Activated CD4-positive, alpha-beta T cell treated with anti-CD3 and anti-CD28 coated beads for 1 hour (primary cell): ENCODE results near the gene MUC20.
"Not testable (repeated sequence)": the region's sequence is repeated elsewhere in the genome, so short reads cannot be mapped to it uniquely, and the experiment has no call there.

Source experiments
- DNase-seq: peaks from one replicate; pipeline ENCODE4 v3.0.0-alpha.2; 2020

MUC20 gene

DNA sequence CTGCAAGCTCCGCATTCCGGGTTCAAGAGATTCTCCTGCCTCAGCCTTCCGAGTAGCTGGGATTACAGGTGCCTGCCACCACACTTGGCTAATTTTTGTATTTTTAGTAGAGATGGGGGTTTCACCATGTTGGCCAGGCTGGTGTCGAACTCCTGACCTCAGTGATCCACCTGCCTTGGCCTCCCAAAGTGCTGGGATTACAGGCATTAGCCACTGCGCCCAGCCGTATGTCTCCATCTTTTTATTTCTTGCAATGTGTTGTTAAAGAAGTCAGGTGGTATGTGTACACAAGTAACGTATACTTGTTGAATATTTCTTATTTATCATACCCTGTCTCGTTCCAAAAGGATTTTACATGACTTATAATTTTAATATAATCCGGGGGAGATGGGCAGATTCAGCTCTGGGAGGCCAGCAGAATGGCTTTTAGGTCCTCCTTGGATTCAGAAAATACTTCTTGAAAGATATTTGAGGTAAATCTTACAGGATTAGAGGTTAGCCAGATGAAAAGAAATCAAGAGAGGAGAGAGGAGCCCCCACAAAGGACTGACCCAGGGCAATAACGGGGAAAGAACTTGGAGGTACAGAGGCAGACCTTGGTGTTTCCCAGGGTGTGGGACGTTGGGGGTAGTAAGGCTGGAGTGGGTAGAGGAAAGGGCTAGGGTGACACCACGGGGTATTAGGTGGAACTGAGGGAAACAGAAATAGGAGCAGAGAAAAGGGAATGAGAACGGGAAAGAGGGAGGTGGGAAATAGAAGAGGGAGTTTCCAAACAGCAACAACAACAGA, 27.2 kb upstream of the MUC20 start:
- DNase-seq: no peak

DNA sequence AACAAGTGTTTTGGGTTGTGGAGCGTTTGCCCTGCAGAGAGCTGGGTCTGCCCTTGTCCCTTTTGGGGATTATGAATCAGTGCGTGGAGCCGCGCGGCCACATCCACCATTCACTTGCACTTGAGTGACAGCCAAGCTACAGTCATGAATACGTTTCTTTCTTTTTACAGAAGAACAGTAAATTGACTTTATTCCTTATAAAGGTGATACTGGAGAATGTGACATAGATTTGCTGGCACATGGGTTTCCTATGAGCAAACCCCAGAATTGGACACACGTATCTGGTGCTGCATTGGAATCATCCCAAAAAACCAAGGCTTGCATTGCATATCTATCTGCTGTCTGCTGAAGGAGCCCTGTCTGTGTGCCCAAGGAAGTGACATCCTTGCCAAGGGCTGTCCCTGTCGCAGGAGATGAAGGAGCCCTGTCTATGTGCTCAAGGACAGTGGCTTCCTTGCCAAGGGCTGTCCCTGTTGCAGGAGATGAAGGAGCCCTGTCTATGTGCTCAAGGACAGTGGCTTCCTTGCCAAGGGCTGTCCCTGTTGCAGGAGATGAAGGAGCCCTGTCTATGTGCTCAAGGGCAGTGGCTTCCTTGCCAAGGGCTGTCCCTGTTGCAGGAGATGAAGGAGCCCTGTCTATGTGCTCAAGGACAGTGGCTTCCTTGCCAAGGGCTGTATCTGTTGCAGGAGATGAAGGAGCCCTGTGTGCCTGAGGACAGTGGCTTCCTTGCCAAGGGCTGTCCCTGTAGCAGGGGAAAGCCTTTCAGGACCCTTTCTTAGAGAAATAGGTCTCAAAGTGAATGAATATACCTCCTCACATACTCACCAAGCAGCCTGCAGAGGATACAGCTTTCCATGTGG, 26.3 kb upstream of the MUC20 start:
- DNase-seq: not testable (repeated sequence)

DNA sequence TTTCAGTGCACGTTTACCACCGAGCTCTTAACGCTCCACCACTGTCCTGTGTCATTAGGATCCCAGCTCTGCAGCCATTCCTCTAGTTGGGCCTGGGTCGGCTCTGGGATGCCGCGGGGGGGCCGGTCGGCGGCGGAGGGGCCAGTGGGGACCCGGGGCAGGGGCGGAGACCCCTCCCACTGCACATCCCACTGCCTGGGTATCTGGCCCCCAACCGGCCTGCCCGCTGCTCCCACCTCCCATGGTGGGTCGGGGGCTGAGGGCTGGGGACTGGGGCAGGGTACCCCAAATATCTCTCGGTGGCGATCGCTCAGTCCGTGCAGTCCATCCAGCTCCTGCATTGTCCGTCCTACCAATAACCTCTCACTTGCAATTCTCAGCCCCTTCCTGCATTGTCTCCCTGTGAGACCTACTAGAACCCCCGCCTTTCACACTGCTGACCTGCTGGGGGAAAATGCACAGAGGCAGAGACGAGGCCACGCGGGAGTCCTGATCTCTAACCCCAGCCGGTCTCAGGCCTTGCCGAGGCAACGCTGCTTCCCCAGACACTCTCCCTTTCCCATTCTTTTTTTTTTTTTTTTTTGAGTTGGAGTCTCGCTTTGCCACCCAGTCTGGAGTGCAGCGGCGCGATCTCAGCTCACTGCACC, 24.0 kb upstream of the MUC20 start:
- DNase-seq: no peak

DNA sequence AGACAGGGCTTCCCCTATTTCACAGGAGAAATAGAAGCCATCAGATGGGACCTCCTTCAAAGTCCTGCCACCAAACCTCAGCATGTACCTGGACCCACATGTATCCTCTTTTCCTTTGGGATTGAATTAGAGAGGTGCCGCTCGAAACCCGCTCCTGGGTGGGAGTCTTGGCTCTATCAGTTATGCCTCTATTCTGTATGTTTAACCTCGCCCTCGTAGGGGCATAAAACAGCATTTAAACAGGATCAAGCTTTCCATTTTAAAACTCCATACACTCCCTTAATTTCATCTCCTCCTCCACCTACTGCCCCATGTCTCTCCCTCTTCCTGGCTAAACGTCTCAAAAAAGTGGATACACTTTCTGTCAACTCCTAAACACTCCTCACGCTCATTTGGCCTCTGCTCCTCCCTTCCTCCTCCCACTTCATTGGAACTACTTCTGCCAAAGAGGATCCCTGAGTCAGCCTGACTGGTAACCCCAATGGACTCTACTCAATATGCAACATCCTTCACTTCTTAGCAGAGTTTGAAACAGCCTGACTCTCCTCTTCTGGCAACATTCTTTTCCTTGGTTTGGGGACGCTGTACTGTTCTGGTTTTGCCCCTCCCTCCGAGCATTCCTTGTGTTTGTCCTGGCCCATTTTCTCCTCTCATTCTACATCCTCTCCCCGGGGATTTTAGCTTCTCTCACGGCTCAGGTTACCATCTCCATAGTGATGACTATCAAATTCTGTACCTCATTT, 23.0 kb upstream of the MUC20 start:
- DNase-seq: no peak

DNA sequence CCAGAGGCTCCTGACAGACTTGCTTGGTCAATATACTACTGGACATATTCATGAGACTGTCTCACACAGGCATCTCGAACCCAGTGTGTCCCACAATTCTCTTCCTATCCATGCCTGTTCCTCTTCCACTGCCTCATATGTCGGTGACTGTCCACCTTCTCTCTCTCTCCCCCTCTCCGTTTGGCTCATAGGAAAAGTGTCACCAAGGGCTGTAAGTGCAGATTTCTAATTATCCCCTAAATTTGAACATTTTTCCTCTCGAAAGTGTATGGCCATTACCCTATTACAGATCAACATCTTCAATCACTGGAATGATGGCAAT, 22.5 kb upstream of the MUC20 start:
- no peak for DNase-seq

DNA sequence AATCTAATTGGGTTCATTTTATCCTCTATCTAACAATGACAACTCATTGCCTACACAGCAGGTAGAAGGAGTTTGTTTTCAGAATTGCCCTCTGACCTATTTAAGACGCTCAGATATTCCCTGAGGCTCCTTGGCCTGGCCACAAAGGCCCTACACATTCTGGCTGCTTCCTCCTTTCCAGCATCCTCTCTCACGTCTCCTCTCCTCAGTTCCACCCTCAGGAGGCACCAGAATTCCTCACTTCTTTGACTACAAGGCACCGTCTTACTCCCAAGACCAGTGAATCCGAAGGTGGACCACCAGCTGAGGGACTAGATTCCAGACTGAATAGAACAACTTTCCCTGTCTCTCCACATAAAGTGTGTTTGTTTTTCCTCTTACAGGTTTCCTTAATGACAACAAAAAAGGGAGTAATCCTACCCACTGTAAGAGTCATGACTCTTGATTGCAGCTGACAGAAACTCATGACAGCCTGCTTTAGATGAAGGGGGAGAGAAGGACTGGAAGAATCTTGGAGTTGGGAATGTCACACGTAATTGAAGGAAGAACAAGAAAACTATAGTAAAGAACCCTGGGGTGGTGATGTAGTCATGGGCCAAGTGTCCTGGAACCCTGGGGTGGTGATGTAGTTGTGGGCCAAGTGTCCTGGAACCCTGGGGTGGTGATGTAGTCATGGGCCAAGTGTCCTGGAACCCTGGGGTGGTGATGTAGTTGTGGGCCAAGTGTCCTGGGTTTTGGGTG, 22.0 kb upstream of the MUC20 start:
- DNase-seq: no peak

DNA sequence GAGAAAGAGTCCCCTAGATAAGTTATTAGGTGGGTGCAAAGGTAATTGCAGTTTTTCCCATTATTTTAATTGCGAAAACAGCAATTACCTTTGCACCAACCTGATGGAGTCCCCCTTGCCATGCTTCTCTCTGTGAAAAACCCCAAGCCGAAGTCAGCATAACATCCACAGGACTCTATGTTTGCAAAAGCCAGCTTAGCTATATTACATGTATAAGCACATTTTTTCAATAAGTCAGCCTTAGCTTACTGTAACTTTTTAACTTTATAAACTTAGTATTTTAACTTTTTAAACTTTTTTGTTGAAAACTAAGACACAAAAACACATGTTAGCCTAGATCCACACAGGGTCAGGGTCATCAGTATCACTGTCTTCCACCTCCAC, 21.4 kb upstream of the MUC20 start:
- DNase-seq: no peak

DNA sequence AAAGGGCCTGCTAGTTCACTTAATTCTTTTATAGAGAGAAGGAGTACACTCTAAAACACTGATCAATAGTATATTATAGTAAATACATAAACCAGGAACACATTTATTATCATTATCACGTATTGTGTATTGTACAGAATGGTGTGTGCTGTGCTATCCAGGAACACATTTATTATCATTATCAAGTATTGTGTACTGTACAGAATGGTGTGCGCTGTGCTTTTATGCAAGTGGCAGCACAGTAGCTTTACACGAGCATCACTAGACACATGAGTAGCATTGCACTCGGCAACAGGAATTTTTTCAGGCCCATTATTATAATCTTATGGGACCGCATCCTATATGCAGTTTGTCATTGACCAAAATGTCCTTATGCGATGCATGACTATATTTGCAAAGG, 20.9 kb upstream of the MUC20 start:
- no peak for DNase-seq

DNA sequence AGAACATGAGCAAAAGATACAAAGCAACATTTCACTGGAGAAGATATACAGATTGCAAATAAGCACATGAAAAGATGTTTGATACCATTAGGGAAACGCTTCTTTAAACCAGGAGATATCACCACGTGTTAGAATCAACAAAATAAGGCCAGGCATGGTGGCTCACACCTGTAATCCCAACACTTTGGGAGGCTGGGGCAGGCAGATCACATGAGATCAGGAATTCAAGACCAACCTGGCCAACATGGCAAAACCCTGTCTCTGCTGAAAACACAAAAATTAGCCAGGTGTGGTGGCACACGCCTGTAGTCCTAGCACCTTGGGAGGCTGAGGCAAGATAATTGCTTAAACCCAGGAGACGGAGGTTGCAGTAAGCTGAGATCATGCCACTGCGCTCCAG, 20.5 kb upstream of the MUC20 start:
- no peak for DNase-seq

DNA sequence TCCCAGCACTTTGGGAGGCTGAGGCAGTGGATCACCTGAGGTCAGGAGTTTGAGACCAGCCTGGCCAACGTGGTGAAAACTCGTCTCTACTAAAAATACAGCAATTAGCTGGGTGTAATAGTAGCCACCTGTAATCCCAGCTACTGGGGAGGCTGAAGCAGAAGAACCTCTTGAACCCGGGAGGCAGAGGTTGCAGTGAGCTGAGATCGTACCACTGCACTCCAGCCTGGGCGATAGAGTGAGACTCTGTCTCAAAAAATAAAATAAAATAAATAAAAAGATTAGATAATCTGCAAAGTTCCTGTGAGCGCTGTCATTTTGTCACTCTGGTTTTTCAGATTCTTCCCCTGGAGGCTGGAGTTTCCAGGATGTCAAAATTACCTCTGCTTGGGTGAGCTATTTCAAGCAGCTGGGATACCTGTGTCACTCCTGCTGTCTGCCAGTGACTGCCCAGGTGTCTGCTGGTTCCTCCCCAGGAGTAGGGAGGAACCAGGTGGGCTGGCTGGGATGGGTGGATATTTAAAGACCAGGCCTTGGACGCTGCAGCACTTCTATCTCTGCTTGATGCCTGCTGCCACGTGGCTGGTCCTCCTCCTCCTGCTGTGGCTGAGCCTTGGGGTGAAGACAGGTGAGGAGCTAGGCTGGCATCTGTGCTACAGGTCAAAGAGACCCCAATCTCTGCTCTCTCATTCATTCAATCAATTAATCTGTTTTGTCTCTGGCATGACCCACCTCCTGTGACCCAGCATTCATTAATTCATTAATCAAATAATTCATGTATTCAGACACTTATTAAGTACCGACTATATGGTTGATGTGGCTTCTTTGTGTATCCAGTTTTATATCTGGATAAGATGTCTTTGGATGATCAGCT, 19.5 kb upstream of the MUC20 start:
- DNase-seq: no peak

DNA sequence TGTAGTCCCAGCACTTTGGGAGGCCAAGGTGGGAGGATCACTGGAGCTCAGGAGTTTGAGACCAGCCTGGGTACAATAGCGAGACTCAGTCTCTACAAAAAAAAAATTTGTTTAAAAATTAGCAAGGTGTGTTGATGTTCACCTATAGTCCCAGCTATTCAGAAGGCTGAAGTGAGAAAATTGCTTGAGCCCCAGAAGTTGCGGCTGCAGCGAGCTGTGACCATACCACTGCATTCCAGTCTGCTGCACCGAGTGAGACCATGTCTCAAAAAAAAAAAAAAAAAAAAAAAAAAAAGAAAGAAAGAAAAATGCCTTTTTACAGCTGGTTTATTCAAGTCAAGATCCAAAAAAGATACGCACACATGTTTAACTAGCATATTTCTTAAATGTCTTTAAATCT, 17.0 kb upstream of the MUC20 start:
- DNase-seq: no peak

DNA sequence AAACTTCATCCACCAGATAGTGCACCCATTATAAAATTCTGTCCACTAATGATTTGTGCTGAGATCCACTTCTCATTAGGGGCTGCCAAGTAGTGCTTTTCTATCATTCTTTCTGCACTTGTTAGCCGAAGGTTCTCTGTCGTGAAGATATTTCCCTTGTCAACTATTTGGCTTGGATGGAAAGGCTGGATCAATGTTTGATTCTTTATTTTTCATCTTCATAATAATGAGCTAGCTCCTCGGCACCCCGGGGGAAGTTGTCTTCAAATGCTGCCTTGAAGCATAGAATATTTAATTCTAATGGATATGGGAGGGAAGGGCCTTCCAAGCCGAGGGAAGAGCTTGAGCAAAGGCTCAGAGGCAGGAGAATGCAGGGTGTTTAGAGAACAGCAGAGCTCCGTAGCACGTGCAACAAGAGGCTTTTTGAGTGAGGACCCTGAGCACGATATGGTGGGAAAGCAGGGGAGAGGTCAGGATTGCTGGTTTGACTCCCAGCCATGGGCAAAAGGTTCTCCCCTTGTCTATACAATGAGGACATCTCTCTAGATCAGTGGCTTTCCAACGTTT, 16.3 kb upstream of the MUC20 start:
- no peak for DNase-seq

DNA sequence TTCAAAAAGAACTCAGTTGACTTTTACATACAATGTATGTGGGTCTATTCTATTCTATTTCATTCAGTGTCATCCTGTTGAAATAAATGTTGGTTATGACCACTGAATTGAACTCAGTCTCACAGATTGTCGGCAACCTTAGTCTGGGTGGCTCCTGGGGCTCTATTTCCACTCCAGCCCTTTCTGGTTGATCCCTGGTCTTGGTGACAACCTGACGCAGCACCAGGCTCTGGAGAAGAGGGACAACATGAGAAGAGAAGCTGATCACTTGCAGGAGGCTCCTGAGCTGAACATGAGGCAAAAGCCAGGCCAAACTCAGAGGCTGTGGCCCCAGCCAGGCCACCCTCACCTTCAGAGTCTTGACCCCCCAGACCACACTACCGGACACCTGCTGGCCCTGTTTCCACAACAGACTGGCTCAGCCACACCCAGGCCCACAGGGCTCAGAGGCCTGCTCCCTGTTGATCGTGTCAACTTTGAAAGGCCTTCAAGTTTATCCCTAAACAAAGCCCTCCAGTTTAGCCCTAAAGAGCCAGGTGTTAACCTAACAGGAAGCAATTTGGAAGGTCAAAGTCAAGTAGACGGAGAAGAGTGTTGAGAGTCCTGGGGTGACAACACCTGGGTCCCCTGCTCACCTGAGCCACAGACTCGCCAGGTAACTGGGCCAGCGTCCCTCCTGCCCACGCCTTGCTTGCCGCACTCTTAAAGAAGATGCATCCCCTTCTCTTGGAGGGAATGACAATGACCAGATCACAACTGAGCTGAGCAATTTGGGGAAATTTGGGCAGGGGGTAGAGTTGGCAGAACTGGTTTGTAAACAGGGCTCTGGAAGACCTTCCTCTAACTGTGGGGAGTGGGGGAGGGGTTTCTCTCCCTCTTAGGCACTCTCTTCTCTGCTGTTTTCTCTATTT, 15.4 kb upstream of the MUC20 start:
- DNase-seq: no peak

DNA sequence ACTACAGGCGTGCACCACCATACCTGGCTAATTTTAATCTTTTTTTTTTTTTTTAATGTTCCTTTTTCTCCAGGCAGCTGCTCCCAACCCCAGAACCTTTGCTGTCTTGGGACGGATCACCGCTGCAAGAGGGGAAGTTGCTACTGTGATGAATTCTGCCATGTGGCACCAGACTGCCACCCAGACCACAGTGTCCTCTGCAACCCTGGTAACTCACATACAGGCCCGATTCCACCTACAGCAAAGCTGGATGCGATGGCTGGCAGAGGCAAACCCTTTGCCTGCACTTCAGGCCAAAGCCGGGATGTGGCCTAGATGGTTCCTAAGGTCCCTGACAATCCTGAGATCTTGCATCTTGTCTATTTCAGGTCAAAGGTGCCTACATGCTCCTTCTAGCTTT, 12.7 kb upstream of the MUC20 start:
- DNase-seq: no peak

DNA sequence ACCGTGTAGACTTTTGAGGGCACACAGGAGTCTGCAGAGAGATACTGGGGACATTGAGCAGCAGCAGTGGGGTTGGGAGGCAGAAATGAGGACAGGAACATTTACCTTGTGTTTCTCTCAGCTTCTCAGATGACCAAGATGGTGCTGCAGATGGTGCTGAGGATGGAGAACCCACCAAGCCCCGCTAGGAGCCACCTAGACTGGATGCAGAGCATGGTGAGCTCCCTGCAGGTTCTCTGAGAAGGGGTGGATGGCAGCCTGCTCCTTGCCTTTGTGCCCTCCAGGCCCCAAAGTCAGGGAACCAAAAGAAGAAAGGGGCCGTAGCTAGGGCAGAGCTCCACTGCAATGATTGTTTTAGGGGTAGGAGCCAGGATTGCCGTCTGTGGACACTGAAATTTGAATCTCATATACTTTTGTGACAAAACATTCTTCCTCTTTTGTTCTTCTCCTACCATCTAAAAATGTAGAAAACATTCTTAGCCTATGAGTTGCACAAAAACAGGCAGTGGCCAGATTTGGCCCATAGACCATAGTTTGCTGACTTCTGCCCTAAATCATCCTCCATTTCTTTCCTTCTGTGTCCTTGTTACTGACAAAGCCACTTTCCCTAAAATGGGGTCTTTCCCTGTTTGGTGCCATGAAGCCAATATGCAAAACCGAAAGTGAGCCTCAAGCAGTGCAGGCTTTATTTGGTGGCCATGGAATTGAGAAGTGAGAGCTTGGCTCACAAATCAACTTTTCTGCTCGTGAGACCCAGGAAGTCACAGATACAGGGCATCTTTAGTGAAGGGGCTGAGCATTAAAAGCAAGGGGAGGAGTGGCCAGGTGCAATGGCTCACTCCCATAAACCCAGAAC, 11.9 kb upstream of the MUC20 start:
- no peak for DNase-seq

DNA sequence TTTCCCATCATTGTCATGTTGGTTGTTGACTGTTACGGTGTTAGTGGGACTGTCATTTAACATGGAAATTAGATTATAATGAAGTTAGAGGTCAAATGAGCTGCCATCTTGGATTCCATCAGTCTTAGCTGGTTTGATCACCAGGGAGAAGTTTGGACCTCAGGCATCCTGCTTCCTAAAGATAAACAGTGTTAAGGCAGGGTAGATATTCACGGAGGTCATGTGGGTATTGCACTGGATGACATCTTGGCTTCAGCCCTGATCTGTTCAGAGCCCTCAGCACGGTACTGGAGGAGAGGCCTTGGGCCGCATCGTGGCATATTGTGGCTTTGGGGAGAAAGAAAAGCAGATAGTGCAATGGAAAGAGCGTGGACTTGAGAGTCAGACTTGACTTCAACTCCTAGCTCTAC, 11.1 kb upstream of the MUC20 start:
- DNase-seq: no peak

DNA sequence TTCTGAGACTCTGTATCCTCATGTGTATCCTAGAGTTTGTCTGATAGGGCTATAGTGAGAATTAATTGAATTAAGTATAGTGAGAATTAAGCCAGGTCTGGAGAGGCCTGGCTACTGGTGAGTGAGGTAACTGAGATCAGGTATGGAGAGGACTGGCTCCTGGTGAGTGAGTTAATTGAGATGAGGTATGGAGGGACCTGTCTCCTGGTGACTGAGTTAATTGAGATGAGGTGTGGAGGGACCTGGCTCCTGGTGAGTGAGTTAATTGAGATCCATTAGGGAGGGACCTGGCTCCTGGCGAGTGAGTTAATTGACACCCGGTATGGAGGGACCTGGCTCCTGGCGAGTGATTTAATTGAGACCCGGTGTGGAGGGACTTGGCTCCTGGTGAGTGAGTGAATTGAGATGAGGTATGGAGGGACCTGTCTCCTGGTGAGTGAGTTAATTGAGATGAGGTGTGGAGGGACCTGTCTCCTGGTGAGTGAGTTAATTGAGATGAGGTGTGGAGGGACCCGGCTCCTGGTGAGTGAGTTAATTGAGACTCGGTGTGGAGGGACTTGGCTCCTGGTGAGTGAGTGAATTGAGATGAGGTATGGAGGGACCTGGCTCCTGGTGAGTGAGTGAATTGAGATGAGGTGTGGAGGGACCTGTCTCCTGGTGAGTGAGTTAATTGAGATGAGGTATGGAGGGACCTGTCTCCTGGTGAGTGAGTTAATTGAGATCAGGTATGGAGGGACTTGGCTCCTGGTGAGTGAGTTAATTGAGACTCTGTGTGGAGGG, 10.5 kb upstream of the MUC20 start:
- DNase-seq: not testable (repeated sequence)
